B cell (primary cell): ENCODE data around the gene CARD9.

ENCODE experiments used
- CTCF ChIP-seq: fragments of 200-600 bp; IDR thresholded peaks from one replicate; pipeline ENCODE4 v1.8.0; 2022; ENCODE audit warnings: antibody characterized with exemption, mild to moderate bottlenecking
- EZH2 ChIP-seq: IDR thresholded peaks from 2 replicates; pipeline ENCODE4 v1.6.1; 2012; ENCODE audit warnings: borderline replicate concordance, low read depth, mild to moderate bottlenecking, moderate library complexity, low read length; ENCODE audit not compliant: insufficient read depth, poor library complexity, severe bottlenecking

GRCh38 chr9:136338511-136338910 is 35.0 kb downstream of the CARD9 start:
- no peak for TF ChIP-seq CTCF
- no peak for TF ChIP-seq EZH2
